Rectal smooth muscle tissue (tissue), 1 donor: ENCODE measurements around the gene SLPI.

Experiments used
- H3K27ac ChIP-seq: one replicate; pipeline ENCODE4 v1.7.0; 2013; ENCODE audit warnings: low read depth, low read length, inconsistent platforms
- H3K27me3 ChIP-seq: one replicate; pipeline ENCODE4 v1.7.0; 2013; ENCODE audit warnings: low read length; ENCODE audit not compliant: control insufficient read depth, insufficient read depth
- H3K36me3 ChIP-seq: one replicate; pipeline ENCODE4 v1.7.0; 2013; ENCODE audit warnings: low read length; ENCODE audit not compliant: control insufficient read depth, insufficient read depth
- H3K4me1 ChIP-seq: one replicate; pipeline ENCODE4 v1.7.0; 2013; ENCODE audit warnings: low read length; ENCODE audit not compliant: control insufficient read depth, insufficient read depth
- H3K4me3 ChIP-seq: one replicate; pipeline ENCODE4 v1.7.0; 2013; ENCODE audit warnings: low read length
- H3K9ac ChIP-seq: one replicate; pipeline ENCODE4 v1.7.0; 2013; ENCODE audit warnings: low read length

SLPI gene

GRCh38 chr20:45229264-45230056, 24.9 kb downstream of the SLPI start:
- no peaks in the 10 kb centered on the region for H3K27me3 ChIP-seq

DNA sequence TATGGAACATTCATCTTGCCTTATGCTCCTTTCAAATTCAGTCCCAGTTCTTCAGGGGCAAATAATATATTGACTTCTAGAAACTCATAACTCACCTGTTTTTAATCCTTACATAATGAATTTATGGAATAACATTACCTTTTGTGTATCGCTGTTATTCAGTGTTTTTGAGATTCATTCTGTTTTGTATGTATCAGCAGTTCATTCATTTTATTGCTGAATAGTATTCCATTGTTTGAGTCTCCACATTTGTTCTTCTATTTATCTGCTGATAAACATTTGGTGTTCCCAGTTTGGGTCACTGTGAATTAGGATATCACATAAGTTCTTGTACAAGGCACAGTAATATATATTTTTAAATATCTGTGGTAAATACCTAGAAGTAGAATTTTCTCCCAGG, 28.1 kb downstream of the SLPI start:
- Histone ChIP-seq H3K36me3 (no peaks in the 10 kb centered on the region), H3K27ac (no peak overlapping the region), H3K9ac (no peak overlapping the region), H3K4me3 (no peak overlapping the region), H3K4me1 (no peaks in the 10 kb centered on the region), H3K27me3 (no peaks in the 10 kb centered on the region)

More at GRCh38 chr20:45229264-45230056, 24.9 kb downstream of the SLPI start:
- Histone ChIP-seq H3K4me1 (no peaks in the 10 kb centered on the region), H3K9ac (no peak overlapping the region), H3K4me3 (no peak overlapping the region), H3K27ac (no peak overlapping the region), H3K36me3 (no peaks in the 10 kb centered on the region)

DNA sequence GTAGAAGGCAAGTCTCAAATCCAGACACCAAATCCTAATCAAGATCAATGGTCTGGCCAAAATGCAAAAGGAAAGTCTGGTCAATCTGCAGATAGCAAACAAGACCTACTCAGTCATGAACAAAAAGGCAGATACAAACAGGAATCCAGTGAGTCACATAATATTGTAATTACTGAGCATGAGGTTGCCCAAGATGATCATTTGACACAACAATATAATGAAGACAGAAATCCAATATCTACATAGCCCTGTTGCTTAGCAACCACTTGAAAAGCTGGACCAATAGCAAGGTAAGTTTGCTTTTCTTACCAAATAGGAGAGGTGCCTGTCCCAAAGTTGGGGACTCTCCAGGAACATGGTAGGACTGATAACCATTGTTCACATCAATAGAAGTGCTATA, 31.2 kb downstream of the SLPI start:
- Histone ChIP-seq H3K27ac (no peak overlapping the region), H3K4me3 (no peak overlapping the region), H3K36me3 (no peaks in the 10 kb centered on the region), H3K27me3 (no peaks in the 10 kb centered on the region), H3K4me1 (no peaks in the 10 kb centered on the region), H3K9ac (no peak overlapping the region)

GRCh38 chr20:45221076-45221475, 33.3 kb downstream of the SLPI start, which contains the start of gene SEMG2:
Gene SEMG2 (plus strand): TSS chr20:45221373. CDS start chr20:45221390, 17 bp downstream.
- Histone ChIP-seq H3K36me3 (no peaks in the 10 kb centered on the region), H3K4me1 (no peaks in the 10 kb centered on the region), H3K27ac (no peak within 1 kb of the TSS), H3K4me3 (no peak within 1 kb of the TSS), H3K9ac (no peak within 1 kb of the TSS), H3K27me3 (no peaks in the 10 kb centered on the region)

DNA sequence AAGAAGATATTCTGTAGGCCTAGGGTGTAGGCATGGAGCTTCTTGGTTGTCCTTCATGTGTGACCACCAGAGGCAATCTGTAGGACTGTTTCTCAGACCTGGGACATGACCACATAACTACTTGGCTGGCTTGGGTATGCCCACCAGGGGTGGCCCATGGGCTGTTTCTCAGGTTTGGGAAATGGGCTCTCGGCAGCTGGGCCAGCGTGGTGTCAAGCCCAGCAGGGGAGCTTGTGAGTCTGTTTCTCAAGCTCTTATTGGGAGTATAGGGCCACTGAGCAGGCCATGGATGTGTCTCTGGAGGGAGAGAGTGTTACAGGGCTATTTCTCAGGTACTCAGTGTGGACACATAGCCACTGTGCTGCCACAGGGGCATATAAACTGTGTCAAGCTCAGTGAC, 35.7 kb downstream of the SLPI start:
- Histone ChIP-seq H3K4me1 (no peaks in the 10 kb centered on the region), H3K27ac (no peak overlapping the region), H3K36me3 (no peaks in the 10 kb centered on the region), H3K27me3 (no peaks in the 10 kb centered on the region), H3K9ac (no peak overlapping the region), H3K4me3 (no peak overlapping the region)

- H3K27me3 ChIP-seq: no peaks in the 10 kb centered on the region
- H3K4me1 ChIP-seq: no peaks in the 10 kb centered on the region
- no peak overlapping the region for H3K9ac ChIP-seq
- H3K36me3 ChIP-seq: no peaks in the 10 kb centered on the region
- H3K27ac ChIP-seq: no peak overlapping the region
- H3K4me3 ChIP-seq: no peak overlapping the region
Measured at GRCh38 chr20:45218124-45218523, 36.2 kb downstream of the SLPI start.

GRCh38 chr20:45212836-45213235, 41.5 kb downstream of the SLPI start:
- H3K4me1 ChIP-seq: no peaks in the 10 kb centered on the region
- no peak overlapping the region for H3K9ac ChIP-seq
- no peak overlapping the region for H3K4me3 ChIP-seq
- H3K27ac ChIP-seq: no peak overlapping the region
- no peaks in the 10 kb centered on the region for H3K27me3 ChIP-seq
- H3K36me3 ChIP-seq: no peaks in the 10 kb centered on the region

- Histone ChIP-seq H3K4me1 (no peaks in the 10 kb centered on the region), H3K4me3 (no peak overlapping the region), H3K27ac (no peak overlapping the region), H3K36me3 (no peaks in the 10 kb centered on the region), H3K9ac (no peak overlapping the region), H3K27me3 (no peaks in the 10 kb centered on the region)
Measured at GRCh38 chr20:45211569-45212474, 42.5 kb downstream of the SLPI start.

DNA sequence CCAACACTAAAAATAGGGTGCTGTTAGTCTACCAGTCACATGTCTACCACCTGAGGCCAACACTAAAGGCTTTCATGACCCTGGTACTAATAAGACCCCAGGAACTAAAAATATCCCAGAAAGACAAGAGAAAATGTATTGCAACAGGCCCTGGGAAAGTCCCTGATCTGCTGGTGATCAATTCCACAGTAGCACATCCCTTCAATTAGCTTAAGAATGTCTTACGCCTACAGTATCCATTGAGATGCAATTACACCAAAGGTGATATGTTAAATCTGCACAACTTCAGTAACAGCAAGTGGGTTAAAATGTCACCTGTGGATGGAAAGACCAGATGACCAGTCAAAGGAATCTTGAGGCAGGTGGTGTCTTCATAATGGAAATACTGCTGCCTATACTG, 44.4 kb downstream of the SLPI start:
- H3K27ac ChIP-seq: no peak overlapping the region
- H3K36me3 ChIP-seq: no peaks in the 10 kb centered on the region
- no peaks in the 10 kb centered on the region for H3K27me3 ChIP-seq
- H3K9ac ChIP-seq: no peak overlapping the region
- no peaks in the 10 kb centered on the region for H3K4me1 ChIP-seq
- no peak overlapping the region for H3K4me3 ChIP-seq

GRCh38 chr20:45206725-45207124, 47.6 kb downstream of the SLPI start, which contains the start of gene SEMG1:
Gene SEMG1 (plus strand): TSS chr20:45207033. CDS start chr20:45207054, 21 bp downstream.
- Histone ChIP-seq H3K4me3 (no peak within 1 kb of the TSS), H3K27ac (no peak within 1 kb of the TSS), H3K9ac (no peak within 1 kb of the TSS), H3K27me3 (no peaks in the 10 kb centered on the region), H3K4me1 (no peaks in the 10 kb centered on the region), H3K36me3 (no peaks in the 10 kb centered on the region)
